A549 (cell line): ENCODE measurements around the gene CCDC18. TPM values are rescaled to one million over a fixed set of nuclear protein-coding genes. Genes with fewer than 3 reads are reported as not detected.

Experiments used
- ATAC-seq, 2 experiments: fragments of 200-7000 bp in 1 of 2; fragments of >200 bp in 1 of 2; cut with Nextera tagmentation in 1 of 2; cut with Tn5 transposase in 1 of 2; 3 replicates each; pipeline versions ENCODE4 v1.8.0 to v1.9.1; 2018 to 2020; ENCODE audit warnings: mild to moderate bottlenecking in 1 of 2, moderate library complexity in 1 of 2
- CTCF ChIA-PET: fragments of 300-600 bp; sonication (Branson Sonifier 250); formaldehyde crosslinking; extraction: SDS; loops from one replicate; lab custom pipeline; 2021; ENCODE audit warnings: antibody characterized with exemption, inconsistent platforms; lab: Yijun Ruan, JAX
- POLR2A ChIA-PET: fragments of 350-600 bp; formaldehyde crosslinking; extraction: SDS; loops from one replicate; lab custom pipeline; 2021; ENCODE audit warnings: antibody characterized with exemption, inconsistent platforms; lab: Yijun Ruan, JAX
- DNase-seq, 2 experiments: peaks; one replicate each; pipeline versions ENCODE4 v3.0.0 to v3.0.0-alpha.2; 2011 to 2016; ENCODE audit warnings: low read depth in 1 of 2, low spot score in 1 of 2
- FAIRE-seq: peaks from 2 replicates; lab custom pipeline; 2011; peaks lifted over from hg19 to GRCh38; lab: Jason Lieb, UNC
- H3K27ac ChIP-seq, 2 experiments: fragments of >200 bp; sonication (Bioruptor Twin); formaldehyde crosslinking; 3 replicates each; pipeline ENCODE4 v1.5.1; 2016 to 2017
- H3K4me1 ChIP-seq: fragments of >200 bp; sonication (Bioruptor Twin); formaldehyde crosslinking; 3 replicates; pipeline ENCODE4 v1.6.1; 2016
- H3K4me2 ChIP-seq: fragments of >200 bp; sonication (Bioruptor Twin); formaldehyde crosslinking; 3 replicates; pipeline ENCODE4 v1.6.1; 2016
- H3K4me3 ChIP-seq: fragments of >200 bp; sonication (Bioruptor Twin); formaldehyde crosslinking; 3 replicates; pipeline ENCODE4 v1.5.1; 2016
- H3K9me3 ChIP-seq: fragments of >200 bp; sonication (Bioruptor Twin); formaldehyde crosslinking; 3 replicates; pipeline ENCODE4 v1.6.1; 2016
- BCL3 ChIP-seq: fragments of >200 bp; sonication (Bioruptor Twin); formaldehyde crosslinking; IDR thresholded peaks from 3 replicates; pipeline ENCODE4 v1.6.1; 2016
- BHLHE40 ChIP-seq: IDR thresholded peaks from 2 replicates; pipeline ENCODE4 v1.6.1; 2012; ENCODE audit warnings: low read depth, low read length, inconsistent platforms
- CEBPB ChIP-seq, 2 experiments: fragments of >200 bp in 1 of 2; sonication (Bioruptor Twin) in 1 of 2; formaldehyde crosslinking in 1 of 2; IDR thresholded peaks; 2 replicates each; pipeline ENCODE4 v1.6.1; 2012 to 2016
- CHD4 ChIP-seq: fragments of 200-600 bp; sonication (generic); IDR thresholded peaks from 2 replicates; pipeline ENCODE4 v1.6.1; 2016; ENCODE audit warnings: antibody characterized with exemption, mild to moderate bottlenecking, borderline replicate concordance
- ELK1 ChIP-seq: fragments of 150-350 bp; IDR thresholded peaks from 2 replicates; pipeline ENCODE4 v1.6.1; 2014; ENCODE audit warnings: low read depth, mild to moderate bottlenecking, low read length
- EP300 ChIP-seq, 2 experiments: fragments of >200 bp; sonication (Bioruptor Twin); formaldehyde crosslinking; IDR thresholded peaks; 2 replicates in 1 of 2; 3 replicates in 1 of 2; pipeline ENCODE4 v1.6.1; 2016 to 2017
- FOXS1 ChIP-seq: fragments of 250-450 bp; sonication (Bioruptor Pico); IDR thresholded peaks from 2 replicates; pipeline ENCODE4 v1.5.0; 2020; ENCODE audit warnings: mild to moderate bottlenecking, moderate library complexity
- HDAC2 ChIP-seq: fragments of 200-600 bp; sonication (generic); IDR thresholded peaks from 2 replicates; pipeline ENCODE4 v1.6.1; 2016
- HEYL ChIP-seq: fragments of 250-450 bp; sonication (Bioruptor Pico); IDR thresholded peaks from 2 replicates; pipeline ENCODE4 v1.8.0; 2021; ENCODE audit warnings: mild to moderate bottlenecking, moderate library complexity
- HOXB5 ChIP-seq: fragments of 250-450 bp; sonication (Bioruptor Pico); IDR thresholded peaks from 2 replicates; pipeline ENCODE4 v1.5.0; 2020; ENCODE audit warnings: mild to moderate bottlenecking, moderate library complexity
- JUN ChIP-seq, 2 experiments: fragments of >200 bp; sonication (Bioruptor Twin); formaldehyde crosslinking; IDR thresholded peaks; 2 replicates in 1 of 2; 3 replicates in 1 of 2; pipeline ENCODE4 v1.6.1; 2016 to 2017
- KDM1A ChIP-seq: fragments of 200-600 bp; sonication (generic); IDR thresholded peaks from 2 replicates; pipeline ENCODE4 v1.6.1; 2016; ENCODE audit warnings: low read depth, mild to moderate bottlenecking
- KDM5A ChIP-seq: fragments of 200-600 bp; sonication (generic); IDR thresholded peaks from 2 replicates; pipeline ENCODE4 v1.6.1; 2016; ENCODE audit warnings: antibody characterized with exemption, mild to moderate bottlenecking
- MAZ ChIP-seq: fragments of 150-350 bp; IDR thresholded peaks from 2 replicates; pipeline ENCODE4 v1.6.1; 2014; ENCODE audit warnings: antibody characterized with exemption, low read depth, low read length, borderline replicate concordance
- MYC ChIP-seq: IDR thresholded peaks from 2 replicates; pipeline ENCODE4 v1.6.1; 2012; ENCODE audit warnings: mild to moderate bottlenecking, inconsistent platforms, low read length, improper control_type of control experiment, borderline replicate concordance
- NFE2L2 ChIP-seq: fragments of 150-350 bp; conservative IDR thresholded peaks from 2 replicates; pipeline ENCODE4 v1.6.1; 2014; ENCODE audit warnings: low read length
- NPAS2 ChIP-seq: fragments of 250-450 bp; sonication (Bioruptor Pico); IDR thresholded peaks from 2 replicates; pipeline ENCODE4 v1.8.0; 2022; ENCODE audit warnings: mild to moderate bottlenecking, moderate library complexity, borderline replicate concordance
- PBX3 ChIP-seq: IDR thresholded peaks from 2 replicates; pipeline ENCODE4 v1.6.1; 2012
- PHF8 ChIP-seq: fragments of 200-600 bp; sonication (generic); IDR thresholded peaks from 2 replicates; pipeline ENCODE4 v1.6.1; 2016; ENCODE audit warnings: low read depth, mild to moderate bottlenecking, antibody characterized with exemption, moderate library complexity, borderline replicate concordance
- RARB ChIP-seq: fragments of 250-450 bp; sonication (Bioruptor Pico); IDR thresholded peaks from 2 replicates; pipeline ENCODE4 v1.8.0; 2021; ENCODE audit warnings: mild to moderate bottlenecking, moderate library complexity
- RCOR1 ChIP-seq: fragments of 150-350 bp; IDR thresholded peaks from 2 replicates; pipeline ENCODE4 v1.6.1; 2014; ENCODE audit warnings: antibody characterized with exemption, low read length, low read depth
- RFX5 ChIP-seq: fragments of 450-650 bp; IDR thresholded peaks from 2 replicates; pipeline ENCODE4 v1.7.1; 2014; ENCODE audit warnings: antibody characterized with exemption, mild to moderate bottlenecking, moderate library complexity
- SMC3 ChIP-seq: fragments of >200 bp; sonication (Bioruptor Twin); formaldehyde crosslinking; IDR thresholded peaks from 3 replicates; pipeline ENCODE4 v1.6.1; 2018; ENCODE audit warnings: inconsistent platforms
- USF2 ChIP-seq: fragments of 450-650 bp; IDR thresholded peaks from 2 replicates; pipeline ENCODE4 v1.6.1; 2014; ENCODE audit warnings: antibody characterized with exemption
- ZC3H11A ChIP-seq: fragments of 450-650 bp; IDR thresholded peaks from 2 replicates; pipeline ENCODE4 v1.6.1; 2014; ENCODE audit warnings: antibody characterized with exemption, mild to moderate bottlenecking
- ZFP36 ChIP-seq: fragments of 450-650 bp; IDR thresholded peaks from 2 replicates; pipeline ENCODE4 v1.6.1; 2014; ENCODE audit warnings: borderline replicate concordance; ENCODE audit not compliant: partially characterized antibody
- WGBS: methylation state at CpG from one replicate; pipeline ENCODE4 v1.1.6; 2017; ENCODE audit errors: missing lambda C conversion rate; 5-methylcytosine and 5-hydroxymethylcytosine counted together
- polyA plus RNA-seq, 4 experiments: library from polyadenylated mRNA; depleted of rRNA in 3 of 4; stranded (reverse); fragments of >200 nt; fragmentation: RNase III in 1 of 4; extraction: RNeasy Plus Mini Kit Qiagen cat#74134 plus additional on column Dnase treatment in 1 of 4; gene quantifications; 2 replicates in 3 of 4; 3 replicates in 1 of 4; pipeline ENCODE4 v1.2.3, GENCODE V29; 2011 to 2017
- TF ChIP-seq, protein P1 (sequence below): fragments of >200 bp; sonication (Bioruptor Twin); formaldehyde crosslinking; IDR thresholded peaks from 3 replicates; pipeline ENCODE4 v1.5.1; 2016
- TF ChIP-seq, protein P2 (sequence below): IDR thresholded peaks from 2 replicates; pipeline ENCODE4 v1.6.1; 2012

CCDC18 gene
- polyA plus RNA-seq, 2 of the 4 experiments (the other 2 are of a cell fraction): 9.8 to 10.0 TPM

GRCh38 chr1:93196591-93196990 is 16.1 kb downstream of the CCDC18 start:
- FAIRE-seq (no peak), ATAC-seq (no peak), DNase-seq (no peak)
- Histone ChIP-seq H3K4me1 (no peaks in the 10 kb centered on the region), H3K4me2 (no peak overlapping the region), H3K9me3 (no peaks in the 10 kb centered on the region), H3K4me3 (no peak overlapping the region), H3K27ac (no peak overlapping the region)
- 93% methylated on average over 1 of the region's 1 CpG for WGBS
- no peak for TF ChIP-seq BCL3
- no peak for TF ChIP-seq MYC
- no peak for TF ChIP-seq RARB (CRISPR knock-in tag)
- TF ChIP-seq SMC3: no peak
- no peak for TF ChIP-seq JUN (IDR thresholded peaks at IDR 0.05)
- TF ChIP-seq NPAS2 (CRISPR knock-in tag): no peak
- TF ChIP-seq RFX5: no peak
- no peak for TF ChIP-seq ZC3H11A
- no peak for TF ChIP-seq FOXS1
- TF ChIP-seq HOXB5: no peak
- TF ChIP-seq PHF8: no peak
- ChIA-PET POLR2A (no interaction called here), CTCF (no interaction called here)

GRCh38 chr1:93199150-93199549 is 18.6 kb downstream of the CCDC18 start:
- CTCF ChIA-PET: no interaction called here
- no peak for DNase-seq
- no peaks in the 10 kb centered on the region for H3K4me1 ChIP-seq
- no peak for FAIRE-seq
- POLR2A ChIA-PET: no interaction called here
- WGBS: 86% methylated on average over 6 of the region's 9 CpGs
- no peak overlapping the region for H3K4me3 ChIP-seq
- ATAC-seq: no peak
- H3K9me3 ChIP-seq: no peaks in the 10 kb centered on the region
- H3K27ac ChIP-seq: no peak overlapping the region
- no peak overlapping the region for H3K4me2 ChIP-seq
- TF ChIP-seq, protein P1, sequence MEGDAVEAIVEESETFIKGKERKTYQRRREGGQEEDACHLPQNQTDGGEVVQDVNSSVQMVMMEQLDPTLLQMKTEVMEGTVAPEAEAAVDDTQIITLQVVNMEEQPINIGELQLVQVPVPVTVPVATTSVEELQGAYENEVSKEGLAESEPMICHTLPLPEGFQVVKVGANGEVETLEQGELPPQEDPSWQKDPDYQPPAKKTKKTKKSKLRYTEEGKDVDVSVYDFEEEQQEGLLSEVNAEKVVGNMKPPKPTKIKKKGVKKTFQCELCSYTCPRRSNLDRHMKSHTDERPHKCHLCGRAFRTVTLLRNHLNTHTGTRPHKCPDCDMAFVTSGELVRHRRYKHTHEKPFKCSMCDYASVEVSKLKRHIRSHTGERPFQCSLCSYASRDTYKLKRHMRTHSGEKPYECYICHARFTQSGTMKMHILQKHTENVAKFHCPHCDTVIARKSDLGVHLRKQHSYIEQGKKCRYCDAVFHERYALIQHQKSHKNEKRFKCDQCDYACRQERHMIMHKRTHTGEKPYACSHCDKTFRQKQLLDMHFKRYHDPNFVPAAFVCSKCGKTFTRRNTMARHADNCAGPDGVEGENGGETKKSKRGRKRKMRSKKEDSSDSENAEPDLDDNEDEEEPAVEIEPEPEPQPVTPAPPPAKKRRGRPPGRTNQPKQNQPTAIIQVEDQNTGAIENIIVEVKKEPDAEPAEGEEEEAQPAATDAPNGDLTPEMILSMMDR: no peak
- TF ChIP-seq MAZ: no peak
- TF ChIP-seq KDM5A: no peak
- TF ChIP-seq, protein P2, sequence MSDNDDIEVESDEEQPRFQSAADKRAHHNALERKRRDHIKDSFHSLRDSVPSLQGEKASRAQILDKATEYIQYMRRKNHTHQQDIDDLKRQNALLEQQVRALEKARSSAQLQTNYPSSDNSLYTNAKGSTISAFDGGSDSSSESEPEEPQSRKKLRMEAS: no peak
- no peak for TF ChIP-seq ZFP36
- no peak for TF ChIP-seq NFE2L2
- TF ChIP-seq CHD4: no peak
- TF ChIP-seq CEBPB (IDR thresholded peaks at IDR 0.05): no peak
- TF ChIP-seq USF2: no peak
- no peak for TF ChIP-seq HDAC2
- TF ChIP-seq KDM1A: no peak
- TF ChIP-seq EP300 (IDR thresholded peaks at IDR 0.05): no peak
- no peak for TF ChIP-seq PBX3
- TF ChIP-seq HEYL (CRISPR knock-in tag): no peak
- no peak for TF ChIP-seq ELK1
- no peak for TF ChIP-seq BHLHE40
- no peak for TF ChIP-seq RCOR1
- TF ChIP-seq FOXS1: no peak
- TF ChIP-seq SMC3: no peak
